ENCODE results near the gene PFN2. TPM values are rescaled to one million over a fixed set of nuclear protein-coding genes. Genes with fewer than 3 reads are reported as not detected.
"Not testable (repeated sequence)": the region's sequence is repeated elsewhere in the genome, so short reads cannot be mapped to it uniquely, and the experiment has no call there.

PFN2 gene
- total RNA-seq, 8 experiments from 2014 or later = 128 to 297 (median 197) TPM

DNA sequence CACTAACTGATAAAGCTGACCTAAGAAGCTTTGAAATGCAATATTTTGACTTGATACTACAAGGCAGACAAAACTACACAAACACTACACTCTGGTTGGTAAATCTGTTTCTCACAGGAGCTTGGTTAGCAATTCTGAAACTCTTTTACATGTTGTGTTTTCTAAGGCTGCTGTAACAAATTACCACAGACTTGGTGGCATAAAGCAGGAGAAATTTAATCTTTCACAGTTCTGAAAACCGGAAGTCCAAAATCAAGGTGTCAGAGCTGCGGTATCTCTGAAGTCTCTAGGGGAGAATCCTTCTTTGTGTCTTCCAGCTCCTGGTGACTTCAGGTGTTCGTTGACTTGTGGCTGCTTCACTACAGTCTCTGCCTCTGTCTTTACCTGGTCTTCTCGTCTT, 12.9 kb upstream of the PFN2 start:
- Histone ChIP-seq H3K4me1 (replicated peaks in 1 of 2) (no peaks in the 10 kb centered on the region), H3K27ac (no peak overlapping the region), H3K4me3 (no peak overlapping the region)
- in situ Hi-C loops (cut with MboI; ENCODE audit: low pct_unique_long_range_greater_than_20kb in 2 of 9, low sequenced_read_pairs in 9 of 9, unreplicated experiment in 9 of 9) = loop anchor here in 1 of 9 experiments (25.0 kb wide), 1 partner anchor 204 kb away; no protein-coding TSS in a partner anchor
- ATAC-seq (replicated peaks in 6 of 8) = no peak
- 40 to 100% (median 80%) methylated on average over 1 to 4 of the region's 4 CpGs for WGBS, 10 experiments

DNA sequence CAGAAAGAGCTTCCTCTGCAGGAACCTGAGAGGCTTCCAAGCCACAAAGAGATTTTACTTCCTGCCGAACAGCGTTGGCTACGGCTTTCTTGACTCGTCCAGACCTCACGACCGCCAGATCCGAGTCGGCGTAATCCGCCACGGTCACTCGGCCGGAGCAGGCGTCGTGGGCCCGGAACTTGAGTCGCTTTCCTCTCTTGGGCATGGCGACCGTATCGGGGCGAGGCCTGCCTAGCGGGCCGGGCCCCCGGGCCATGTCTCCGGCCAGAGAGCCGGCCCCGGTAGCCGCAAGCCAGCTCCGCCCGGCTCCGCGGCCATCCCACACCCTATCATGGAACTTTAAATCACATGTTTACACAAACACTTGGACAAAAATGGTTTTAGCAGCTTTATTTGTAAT, 12.4 kb upstream of the PFN2 start:
- not testable (repeated sequence) for H3K4me3 ChIP-seq; ATAC-seq (replicated peaks in 6 of 8); H3K4me1 ChIP-seq (replicated peaks in 1 of 2); H3K27ac ChIP-seq
- 95 to 100% (median 100%) methylated on average over 1 to 7 of the region's 32 CpGs; no CpG with 5 or more reads in 7 of the 10 experiments for WGBS, 10 experiments
- in situ Hi-C loops (cut with MboI; ENCODE audit: low pct_unique_long_range_greater_than_20kb in 2 of 9, low sequenced_read_pairs in 9 of 9, unreplicated experiment in 9 of 9) = loop anchor here in 1 of 9 experiments (25.0 kb wide), 1 partner anchor 204 kb away; no protein-coding TSS in a partner anchor

DNA sequence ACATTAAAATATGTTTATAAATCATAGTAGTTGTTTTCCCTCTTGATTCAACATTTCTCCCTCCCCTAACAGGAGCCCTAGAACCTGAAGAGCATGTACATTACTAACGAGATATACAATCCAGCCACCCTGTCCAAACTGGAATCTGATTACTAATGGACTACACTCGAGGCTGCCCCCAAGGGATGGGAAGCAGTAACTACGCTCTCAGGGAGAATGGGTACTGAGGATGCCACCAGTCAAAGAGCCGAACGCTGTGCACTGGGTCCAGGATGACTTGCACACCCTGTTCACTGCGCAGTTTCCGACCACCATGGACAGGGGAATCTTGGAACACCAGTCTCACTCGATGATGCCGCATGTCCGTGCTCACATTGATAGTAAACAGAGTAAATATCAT, 11.3 kb upstream of the PFN2 start:
- in situ Hi-C loops (cut with MboI; ENCODE audit: low pct_unique_long_range_greater_than_20kb in 2 of 9, low sequenced_read_pairs in 9 of 9, unreplicated experiment in 9 of 9) = loop anchor here in 1 of 9 experiments (25.0 kb wide), 1 partner anchor 205 kb away; no protein-coding TSS in a partner anchor
- not testable (repeated sequence) for H3K4me1 ChIP-seq (replicated peaks in 1 of 2); H3K4me3 ChIP-seq; H3K27ac ChIP-seq
- WGBS, 10 experiments = no CpG with 5 or more reads among the region's 10 CpGs
- peak; percentile 26 to 87 (median 64) for ATAC-seq (replicated peaks in 6 of 8)

DNA sequence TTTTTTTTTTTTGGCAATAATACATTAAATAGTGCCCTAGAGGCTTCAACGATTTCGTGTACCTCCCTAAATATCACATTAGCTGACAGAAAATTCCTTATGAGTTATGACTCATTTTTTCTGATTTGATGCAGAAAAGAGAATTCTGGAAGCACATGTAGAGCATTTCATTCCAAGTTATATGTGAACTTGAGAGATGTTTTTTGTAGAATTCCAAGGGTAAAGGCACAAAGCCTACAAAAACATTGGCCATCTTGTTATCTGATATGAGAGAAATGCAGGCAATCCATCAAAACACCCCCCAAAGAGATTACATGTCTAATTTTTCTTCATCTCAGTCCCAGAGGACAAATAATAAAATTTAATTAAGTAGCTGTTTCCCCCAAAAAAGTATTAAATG, 6.7 kb upstream of the PFN2 start:
- Histone ChIP-seq H3K4me1 (replicated peaks in 1 of 2) (peaks cover 0 to 2% of the 10 kb centered on the region in 2 donors), H3K4me3 (no peak overlapping the region), H3K27ac (no peak overlapping the region)
- 45 to 100% (median 94%) methylated on average over 2 of the region's 2 CpGs; no CpG with 5 or more reads in 2 of the 10 experiments for WGBS, 10 experiments
- no peak for ATAC-seq (replicated peaks in 6 of 8)
- in situ Hi-C loops (cut with MboI; ENCODE audit: low pct_unique_long_range_greater_than_20kb in 2 of 9, low sequenced_read_pairs in 9 of 9, unreplicated experiment in 9 of 9) = loop anchor here in 2 of 9 experiments (10.0 to 25.0 kb wide), 2 partner anchors 207 to 210 kb away; no protein-coding TSS in a partner anchor

DNA sequence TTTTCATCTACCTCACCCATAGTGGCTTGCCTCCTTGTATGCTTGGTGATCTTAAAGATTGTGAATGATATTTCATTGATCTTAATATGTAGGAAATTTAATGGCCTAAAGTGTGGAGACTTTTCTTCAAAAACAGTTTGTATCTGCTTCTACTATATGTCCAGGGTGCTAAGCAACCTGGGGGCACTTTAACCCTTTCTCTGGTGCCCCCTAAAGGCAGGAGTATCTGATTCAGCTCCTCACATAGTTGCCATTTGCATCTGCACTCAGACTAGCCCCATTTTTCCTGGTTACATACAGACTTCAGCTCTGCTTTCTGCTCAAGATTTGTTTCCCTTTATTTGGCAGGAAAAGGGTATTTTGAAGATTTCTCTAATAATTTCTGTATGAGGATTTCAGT, 5.2 kb upstream of the PFN2 start:
- H3K4me1 ChIP-seq (replicated peaks in 1 of 2) = peaks cover 0 to 2% of the 10 kb centered on the region in 2 donors
- no peak overlapping the region for H3K4me3 ChIP-seq
- H3K27ac ChIP-seq = no peak overlapping the region
- in situ Hi-C loops (cut with MboI; ENCODE audit: low pct_unique_long_range_greater_than_20kb in 2 of 9, low sequenced_read_pairs in 9 of 9, unreplicated experiment in 9 of 9) = loop anchor here in 2 of 9 experiments (10.0 to 25.0 kb wide), 2 partner anchors 209 to 211 kb away; no protein-coding TSS in a partner anchor
- no peak for ATAC-seq (replicated peaks in 6 of 8)

DNA sequence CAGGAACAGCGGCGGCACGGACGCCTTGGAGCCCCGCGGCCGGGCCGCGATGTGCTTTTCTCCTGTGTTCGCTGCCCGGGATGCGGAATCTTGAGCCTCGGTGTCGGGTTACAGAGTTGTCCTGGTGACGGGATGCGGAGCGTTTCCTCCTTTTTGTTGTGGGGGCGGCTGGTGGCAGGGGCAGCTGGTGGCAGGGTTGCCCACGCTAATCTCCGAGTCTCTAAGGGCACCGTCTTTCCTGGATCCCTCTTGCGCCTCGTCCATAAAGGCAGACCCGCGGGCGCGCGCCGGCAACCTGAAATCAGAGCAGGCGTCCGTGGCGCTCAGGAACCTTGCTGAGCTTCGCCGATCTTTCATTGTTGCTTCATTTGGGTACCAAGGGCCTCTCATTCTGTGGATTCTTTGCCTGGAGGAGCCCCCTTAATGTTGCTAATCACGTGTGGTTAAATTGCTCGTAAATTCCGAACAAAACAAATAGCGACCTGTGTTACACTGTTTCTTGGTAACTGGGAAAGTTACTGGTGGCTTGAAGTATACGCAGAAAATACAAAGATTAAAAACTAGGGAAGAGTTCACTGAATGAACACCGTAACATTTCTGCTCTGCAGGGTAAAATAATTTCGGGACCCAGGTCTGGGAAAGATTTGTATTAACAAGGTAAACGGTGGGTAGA, 844 bp upstream of the PFN2 start:
- WGBS, 10 experiments = 0 to 11% (median 0%) methylated on average over 2 to 21 of the region's 42 CpGs
- H3K4me3 ChIP-seq = peak overlapping the region; percentile 65 to 98 (median 92)
- peak in 6 of 8 experiments; percentile 27 to 51 (median 32) for ATAC-seq (replicated peaks in 6 of 8)
- peak overlapping the region; percentile 95 to 99 for H3K27ac ChIP-seq
- in situ Hi-C loops (cut with MboI; ENCODE audit: low pct_unique_long_range_greater_than_20kb in 2 of 9, low sequenced_read_pairs in 9 of 9, unreplicated experiment in 9 of 9) = loop anchor here in 7 of 9 experiments (10.0 to 25.0 kb wide), 3 partner anchors 213 to 516 kb away; no protein-coding TSS in a partner anchor
- H3K4me1 ChIP-seq (replicated peaks in 1 of 2) = peaks cover 11 to 13% of the 10 kb centered on the region in 2 donors

DNA sequence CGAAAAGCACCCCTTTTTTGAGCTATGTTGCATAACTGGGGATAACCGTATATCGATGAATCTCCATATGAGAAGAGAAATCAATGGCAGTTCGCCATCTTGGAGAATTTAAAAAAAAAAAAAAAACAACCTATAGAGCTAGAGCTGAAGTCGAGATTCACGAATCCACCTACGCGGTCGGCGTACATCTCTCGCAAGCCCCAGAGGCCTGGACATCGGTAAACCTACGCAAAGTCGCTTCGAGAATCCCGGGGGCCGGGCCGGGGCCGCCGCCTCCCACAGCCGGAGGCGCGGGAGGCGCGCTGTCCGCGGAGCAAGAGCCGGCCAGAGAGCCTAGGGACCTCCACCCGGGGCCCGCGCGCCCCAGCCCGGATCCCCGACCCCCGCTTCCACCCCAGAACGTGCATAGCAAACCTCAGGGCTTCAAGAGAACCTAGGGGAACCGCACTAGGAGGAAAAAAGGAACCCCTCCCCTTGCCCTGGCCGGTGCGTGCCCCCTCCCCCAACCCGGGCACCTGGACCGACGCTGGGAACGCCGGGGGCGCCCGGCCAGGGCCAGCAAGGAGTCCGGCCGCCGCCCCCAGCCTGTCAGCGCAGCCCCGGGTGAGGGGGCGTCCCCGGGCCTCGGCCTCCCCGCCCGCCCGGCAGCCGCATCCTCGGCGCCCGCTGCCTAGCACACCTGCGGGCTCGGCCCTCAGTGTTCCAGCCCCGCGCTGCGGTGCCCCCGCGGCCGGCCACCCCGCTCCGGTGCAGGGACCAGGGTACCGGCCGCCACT, 567 bp downstream of the PFN2 start:
- Histone ChIP-seq H3K4me1 (replicated peaks in 1 of 2) (peaks cover 23 to 25% of the 10 kb centered on the region in 2 donors), H3K27ac (peak overlapping the region; percentile 95 to 99), H3K4me3 (peak overlapping the region; percentile 65 to 98 (median 92))
- ATAC-seq (replicated peaks in 6 of 8) = peak; percentile 44 to 70 (median 60)
- in situ Hi-C loops (cut with MboI; ENCODE audit: low pct_unique_long_range_greater_than_20kb in 2 of 9, low sequenced_read_pairs in 9 of 9, unreplicated experiment in 9 of 9) = loop anchor here in 7 of 9 experiments (10.0 to 25.0 kb wide), 3 partner anchors 215 to 517 kb away; no protein-coding TSS in a partner anchor
- 0 to 13% (median 1%) methylated on average over 3 to 12 of the region's 73 CpGs; no CpG with 5 or more reads in 2 of the 10 experiments for WGBS, 10 experiments

DNA sequence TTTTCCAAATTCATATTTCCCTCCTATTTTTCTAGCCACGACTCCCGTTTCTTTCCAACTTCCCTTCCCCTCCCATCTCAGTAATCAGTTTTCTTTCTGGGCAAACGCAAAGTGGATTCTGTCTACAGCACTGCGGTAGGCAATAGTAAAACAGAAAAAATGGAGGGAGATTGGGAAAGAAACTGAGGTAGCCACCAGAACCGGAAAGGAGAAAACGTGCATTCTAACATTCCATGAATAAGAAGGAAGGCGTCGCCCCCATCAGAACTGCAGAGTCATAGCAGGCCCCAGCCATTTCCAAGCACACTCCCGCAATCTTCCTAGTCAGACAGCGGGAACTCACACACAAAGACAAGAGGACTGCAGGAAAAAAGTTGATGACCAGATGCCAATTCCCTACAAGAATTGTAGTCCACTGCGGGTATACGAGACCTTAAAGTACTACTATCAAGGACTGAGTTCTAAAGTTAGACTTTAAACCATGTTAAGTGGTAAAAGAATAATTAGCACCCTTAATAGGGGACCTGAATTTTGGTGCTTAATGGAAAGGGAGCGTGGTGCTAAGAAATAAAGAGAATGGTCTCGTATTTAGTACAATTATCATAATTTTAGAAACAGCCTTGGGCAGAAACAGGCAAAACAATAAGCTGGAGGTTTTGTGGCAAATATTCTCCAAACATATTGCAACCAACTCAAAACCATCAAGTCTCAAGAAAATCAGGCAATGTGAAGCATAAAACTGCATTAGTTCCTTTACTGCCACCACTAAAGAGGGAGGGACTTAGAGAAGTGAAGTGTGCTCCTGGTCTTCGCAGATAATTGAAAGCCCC, 1.4 kb downstream of the PFN2 start:
- ATAC-seq (replicated peaks in 6 of 8) = peak in 6 of 8 experiments; percentile 3 to 18 (median 11)
- in situ Hi-C loops (cut with MboI; ENCODE audit: low pct_unique_long_range_greater_than_20kb in 2 of 9, low sequenced_read_pairs in 9 of 9, unreplicated experiment in 9 of 9) = loop anchor here in 7 of 9 experiments (25.0 kb wide), 2 partner anchors 218 to 518 kb away; no protein-coding TSS in a partner anchor
- H3K4me1 ChIP-seq (replicated peaks in 1 of 2) = peaks cover 23 to 28% of the 10 kb centered on the region in 2 donors
- whole genome bisulfite sequencing, 10 experiments = 0 to 2% (median 0%) methylated on average over 1 to 15 of the region's 15 CpGs
- peak overlapping the region; percentile 95 to 99 for H3K27ac ChIP-seq
- peak overlapping the region; percentile 65 to 98 (median 92) for H3K4me3 ChIP-seq

DNA sequence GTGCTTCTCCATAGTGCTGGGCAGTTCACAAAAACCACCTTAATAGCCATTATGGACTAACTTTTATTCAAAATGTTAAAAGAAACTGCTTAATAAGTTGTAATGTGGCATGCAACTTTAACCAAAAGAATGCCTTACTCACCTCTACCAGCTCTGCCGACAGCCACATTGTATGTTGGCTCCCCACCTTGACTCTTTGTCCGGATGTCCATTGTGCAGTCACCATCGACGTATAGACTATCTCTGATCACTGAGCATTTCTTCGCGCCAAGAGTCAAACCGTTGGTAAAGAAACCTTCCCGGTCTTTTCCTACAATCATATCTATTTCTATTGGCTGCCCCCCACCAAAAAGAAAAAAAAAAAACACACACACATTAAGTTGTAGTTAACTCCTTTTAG, 2.5 kb downstream of the PFN2 start:
- no peak overlapping the region for H3K27ac ChIP-seq
- H3K4me3 ChIP-seq = peak overlapping the region; percentile 65 to 98 (median 92)
- in situ Hi-C loops (cut with MboI; ENCODE audit: low pct_unique_long_range_greater_than_20kb in 2 of 9, low sequenced_read_pairs in 9 of 9, unreplicated experiment in 9 of 9) = loop anchor here in 7 of 9 experiments (25.0 kb wide), 2 partner anchors 219 to 519 kb away; no protein-coding TSS in a partner anchor
- 0 to 68% (median 7%) methylated on average over 1 to 8 of the region's 8 CpGs; no CpG with 5 or more reads in 2 of the 10 experiments for WGBS, 10 experiments
- peaks cover 21 to 28% of the 10 kb centered on the region in 2 donors for H3K4me1 ChIP-seq (replicated peaks in 1 of 2)
- ATAC-seq (replicated peaks in 6 of 8) = no peak

DNA sequence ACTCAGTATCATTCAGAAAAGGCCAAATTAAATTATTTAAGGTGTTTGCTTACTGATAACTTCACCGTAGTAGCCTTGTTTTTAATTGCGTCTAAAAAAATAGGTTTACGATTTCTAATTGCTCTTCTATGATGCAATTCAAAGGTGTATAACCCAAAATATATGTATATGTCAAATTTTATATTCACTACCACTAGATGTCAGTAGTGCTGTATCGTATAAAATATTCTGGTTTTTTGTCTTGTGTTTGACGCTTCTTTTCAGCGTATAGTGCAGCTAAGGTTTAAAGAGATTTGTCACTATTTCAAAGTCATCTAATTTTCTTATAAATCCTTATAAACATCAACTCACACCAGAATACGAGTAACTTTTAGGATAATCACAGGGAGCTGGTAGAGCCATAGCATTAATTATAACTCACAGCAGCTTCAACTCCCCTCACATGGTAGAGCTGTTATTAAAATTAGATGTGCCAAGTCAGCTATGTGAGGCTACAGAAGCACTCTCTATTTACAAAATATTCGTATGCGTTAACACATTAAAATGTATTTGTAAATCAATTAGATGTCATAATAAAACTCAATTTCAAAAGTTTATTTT, 3.5 kb downstream of the PFN2 start:
- ATAC-seq (replicated peaks in 6 of 8) = no peak
- Histone ChIP-seq H3K27ac (no peak overlapping the region), H3K4me1 (replicated peaks in 1 of 2) (peaks cover 20 to 28% of the 10 kb centered on the region in 2 donors), H3K4me3 (peak overlapping the region; percentile 18 to 98 (median 92))
- in situ Hi-C loops (cut with MboI; ENCODE audit: low pct_unique_long_range_greater_than_20kb in 2 of 9, low sequenced_read_pairs in 9 of 9, unreplicated experiment in 9 of 9) = loop anchor here in 7 of 9 experiments (25.0 kb wide), 2 partner anchors 220 to 520 kb away; no protein-coding TSS in a partner anchor
- 0 to 80% (median 16%) methylated on average over 2 to 9 of the region's 9 CpGs for WGBS, 10 experiments

DNA sequence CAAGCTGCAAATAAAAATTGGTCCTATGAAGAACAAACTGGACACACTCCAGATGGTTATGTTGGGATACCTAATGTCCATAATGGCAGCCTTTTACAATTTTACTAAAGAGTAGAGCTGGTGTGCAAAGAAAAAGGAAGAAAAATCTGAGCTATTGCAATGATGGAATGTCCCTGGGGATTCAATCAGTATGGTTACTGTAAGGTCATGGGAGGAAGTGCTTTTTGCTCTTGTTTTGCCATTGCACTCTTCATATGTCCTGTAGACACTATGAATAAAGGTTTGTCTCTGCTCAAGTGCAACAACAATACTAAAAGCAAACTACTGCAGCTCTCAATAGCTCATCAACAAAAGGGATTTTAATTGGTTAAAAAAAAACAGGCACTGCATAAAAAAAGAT, 5.4 kb downstream of the PFN2 start:
- ATAC-seq (replicated peaks in 6 of 8) = no peak
- no peak overlapping the region for H3K4me3 ChIP-seq
- in situ Hi-C loops (cut with MboI; ENCODE audit: low pct_unique_long_range_greater_than_20kb in 2 of 9, low sequenced_read_pairs in 9 of 9, unreplicated experiment in 9 of 9) = loop anchor here in 7 of 9 experiments (25.0 kb wide), 2 partner anchors 222 to 522 kb away; no protein-coding TSS in a partner anchor

DNA sequence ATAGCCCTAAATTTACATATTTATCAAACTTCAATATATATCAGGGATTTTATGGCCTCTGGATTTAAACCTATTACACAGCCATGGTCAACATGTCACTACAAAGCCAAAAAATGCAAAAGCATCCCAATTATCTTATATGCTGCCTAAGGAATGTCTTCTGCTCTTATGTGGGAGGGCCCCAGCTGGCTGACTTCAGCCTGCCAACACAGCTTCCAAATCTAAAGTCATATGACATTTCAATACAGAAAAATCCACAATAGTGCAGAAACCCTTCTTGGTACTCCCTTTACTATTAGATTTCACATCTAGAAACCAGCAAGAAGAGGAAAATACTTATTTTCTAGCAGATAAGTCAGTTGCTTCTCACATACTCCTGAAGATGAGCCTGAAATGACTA, 6.4 kb downstream of the PFN2 start:
- peak in 1 of 8 experiments; percentile 7 for ATAC-seq (replicated peaks in 6 of 8)
- in situ Hi-C loops (cut with MboI; ENCODE audit: low pct_unique_long_range_greater_than_20kb in 2 of 9, low sequenced_read_pairs in 9 of 9, unreplicated experiment in 9 of 9) = loop anchor here in 7 of 9 experiments (25.0 kb wide), 2 partner anchors 223 to 523 kb away; no protein-coding TSS in a partner anchor
- Histone ChIP-seq H3K27ac (no peak overlapping the region), H3K4me1 (replicated peaks in 1 of 2) (peaks cover 20 to 28% of the 10 kb centered on the region in 2 donors), H3K4me3 (no peak overlapping the region)

More for the DNA sequence above, 5.4 kb downstream of the PFN2 start:
- H3K27ac ChIP-seq = no peak overlapping the region
- H3K4me1 ChIP-seq (replicated peaks in 1 of 2) = peaks cover 20 to 28% of the 10 kb centered on the region in 2 donors
